Activated CD4-positive, alpha-beta memory T cell treated with anti-CD3 and anti-CD28 coated beads, Interleukin-2, amount 10 ng/mL, durations not matched to agents 7 days and 5 days (primary cell): ENCODE data around the gene MEX3D. TPM values are rescaled to one million over a fixed set of nuclear protein-coding genes. Genes with fewer than 3 reads are reported as not detected.
"Not testable (repeated sequence)": the region's sequence is repeated elsewhere in the genome, so short reads cannot be mapped to it uniquely, and the experiment has no call there.

Experiments used
- CTCF ChIA-PET: fragments of 350-600 bp; sonication (Branson Sonifier 250); formaldehyde crosslinking; loops from one replicate; lab custom pipeline; 2021; ENCODE audit warnings: antibody characterized with exemption, inconsistent platforms; lab: Charles Lee
- POLR2A ChIA-PET: fragments of 350-600 bp; sonication (Branson Sonifier 250); formaldehyde crosslinking; loops from one replicate; lab custom pipeline; 2021; ENCODE audit warnings: antibody characterized with exemption; lab: Charles Lee
- DNase-seq: peaks from one replicate; pipeline ENCODE4 v3.0.0-alpha.2; 2020
- H3K27ac Mint-ChIP-seq: one replicate; pipeline ENCODE4 v1.8.0; 2021; ENCODE audit warnings: mild to moderate bottlenecking, mixed read lengths
- H3K27me3 Mint-ChIP-seq: one replicate; pipeline ENCODE4 v1.8.0; 2021; ENCODE audit warnings: mixed read lengths
- H3K36me3 Mint-ChIP-seq: one replicate; pipeline ENCODE4 v1.8.0; 2021; ENCODE audit warnings: low read depth, mixed read lengths
- H3K4me1 Mint-ChIP-seq: one replicate; pipeline ENCODE4 v1.8.0; 2021; ENCODE audit warnings: mixed read lengths
- H3K4me3 Mint-ChIP-seq: one replicate; pipeline ENCODE4 v1.8.0; 2021; ENCODE audit warnings: mild to moderate bottlenecking, mixed read lengths
- H3K9me3 Mint-ChIP-seq: one replicate; pipeline ENCODE4 v1.8.0; 2021; ENCODE audit warnings: mixed read lengths
- total RNA-seq, 2 experiments: library from RNA; stranded (reverse); gene quantifications; one replicate each; pipeline ENCODE4 v1.2.3, GENCODE V29; 2021

MEX3D gene
- total RNA-seq, 2 experiments from 2014 or later = 7.6 to 8.4 TPM

- no peaks in the 10 kb centered on the region for H3K9me3 Mint-ChIP-seq
- H3K36me3 Mint-ChIP-seq = no peaks in the 10 kb centered on the region
- DNase-seq = no peak
- H3K27me3 Mint-ChIP-seq = no peaks in the 10 kb centered on the region
- H3K27ac Mint-ChIP-seq = no peak overlapping the region
- no peaks in the 10 kb centered on the region for H3K4me1 Mint-ChIP-seq
- ChIA-PET CTCF (no interaction called here), POLR2A (no interaction called here)
- no peak overlapping the region for H3K4me3 Mint-ChIP-seq
These were observed 6.8 kb downstream of the MEX3D start for GRCh38 chr19:1561236-1561842.

GRCh38 chr19:1560286-1560882 is 7.7 kb downstream of the MEX3D start:
- Mint-ChIP-seq H3K27ac (no peak overlapping the region), H3K27me3 (no peaks in the 10 kb centered on the region), H3K4me3 (no peak overlapping the region), H3K9me3 (no peaks in the 10 kb centered on the region), H3K36me3 (no peaks in the 10 kb centered on the region), H3K4me1 (no peaks in the 10 kb centered on the region)
- no peak for DNase-seq
- ChIA-PET CTCF (no interaction called here), POLR2A (no interaction called here)

- ChIA-PET CTCF (no interaction called here), POLR2A (no interaction called here)
- Mint-ChIP-seq H3K27ac (no peak overlapping the region), H3K36me3 (no peaks in the 10 kb centered on the region), H3K27me3 (no peaks in the 10 kb centered on the region), H3K4me3 (no peak overlapping the region), H3K4me1 (no peaks in the 10 kb centered on the region), H3K9me3 (no peaks in the 10 kb centered on the region)
- DNase-seq = no peak
These were observed 9.6 kb downstream of the MEX3D start for GRCh38 chr19:1558552-1558951.

GRCh38 chr19:1556390-1557070 is 11.6 kb downstream of the MEX3D start:
- H3K4me1 Mint-ChIP-seq = no peaks in the 10 kb centered on the region
- CTCF ChIA-PET = no interaction called here
- DNase-seq = no peak
- POLR2A ChIA-PET = no interaction called here
- no peaks in the 10 kb centered on the region for H3K9me3 Mint-ChIP-seq
- H3K27me3 Mint-ChIP-seq = peaks cover 3% of the 10 kb centered on the region
- no peaks in the 10 kb centered on the region for H3K36me3 Mint-ChIP-seq
- no peak overlapping the region for H3K4me3 Mint-ChIP-seq
- H3K27ac Mint-ChIP-seq = no peak overlapping the region

- H3K9me3 Mint-ChIP-seq = no peaks in the 10 kb centered on the region
- no peak overlapping the region for H3K27ac Mint-ChIP-seq
- no peaks in the 10 kb centered on the region for H3K36me3 Mint-ChIP-seq
- no peak for DNase-seq
- no peak overlapping the region for H3K4me3 Mint-ChIP-seq
- H3K4me1 Mint-ChIP-seq = no peaks in the 10 kb centered on the region
- ChIA-PET CTCF (no interaction called here), POLR2A (no interaction called here)
- peaks cover 3% of the 10 kb centered on the region for H3K27me3 Mint-ChIP-seq
These were observed 12.4 kb downstream of the MEX3D start for GRCh38 chr19:1555487-1556389.

GRCh38 chr19:1554968-1555367 is 13.2 kb downstream of the MEX3D start:
- H3K27ac Mint-ChIP-seq = no peak overlapping the region
- H3K4me1 Mint-ChIP-seq = no peaks in the 10 kb centered on the region
- no peaks in the 10 kb centered on the region for H3K9me3 Mint-ChIP-seq
- H3K4me3 Mint-ChIP-seq = no peak overlapping the region
- ChIA-PET CTCF (no interaction called here), POLR2A (no interaction called here)
- DNase-seq = no peak
- peaks cover 3% of the 10 kb centered on the region for H3K27me3 Mint-ChIP-seq
- no peaks in the 10 kb centered on the region for H3K36me3 Mint-ChIP-seq

- H3K9me3 Mint-ChIP-seq = no peaks in the 10 kb centered on the region
- ChIA-PET CTCF (no interaction called here), POLR2A (no interaction called here)
- H3K27me3 Mint-ChIP-seq = peaks cover 3% of the 10 kb centered on the region
- no peak overlapping the region for H3K27ac Mint-ChIP-seq
- H3K4me3 Mint-ChIP-seq = no peak overlapping the region
- H3K4me1 Mint-ChIP-seq = no peaks in the 10 kb centered on the region
- DNase-seq = no peak
- H3K36me3 Mint-ChIP-seq = no peaks in the 10 kb centered on the region
These were observed 14.7 kb downstream of the MEX3D start for GRCh38 chr19:1553415-1553814.

GRCh38 chr19:1551068-1552040 is 16.8 kb downstream of the MEX3D start:
- POLR2A ChIA-PET = no interaction called here

GRCh38 chr19:1549332-1549945 is 18.7 kb downstream of the MEX3D start:
- Mint-ChIP-seq H3K27me3 (peaks cover 14% of the 10 kb centered on the region), H3K4me3 (no peak overlapping the region), H3K27ac (no peak overlapping the region), H3K36me3 (no peaks in the 10 kb centered on the region), H3K9me3 (no peaks in the 10 kb centered on the region), H3K4me1 (peaks cover 4% of the 10 kb centered on the region)
- ChIA-PET CTCF (no interaction called here), POLR2A (no interaction called here)
- no peak for DNase-seq

More at GRCh38 chr19:1551068-1552040, 16.8 kb downstream of the MEX3D start:
- CTCF ChIA-PET = interaction anchor here (0.6 kb wide), 1 partner anchor 273 kb away, joined by 3 read pairs; no protein-coding TSS in a partner anchor
- Mint-ChIP-seq H3K36me3 (no peaks in the 10 kb centered on the region), H3K27me3 (peaks cover 7% of the 10 kb centered on the region), H3K9me3 (no peaks in the 10 kb centered on the region), H3K4me1 (peaks cover under 1% of the 10 kb centered on the region), H3K27ac (no peak overlapping the region), H3K4me3 (no peak overlapping the region)
- no peak for DNase-seq

- H3K27me3 Mint-ChIP-seq = peaks cover 13% of the 10 kb centered on the region
- no peak for DNase-seq
- no peak overlapping the region for H3K4me3 Mint-ChIP-seq
- ChIA-PET POLR2A (no interaction called here), CTCF (interaction anchor here (0.9 kb wide), 1 partner anchor 26 kb away, joined by 3 read pairs; no protein-coding TSS in a partner anchor)
- H3K4me1 Mint-ChIP-seq = no peaks in the 10 kb centered on the region
- H3K9me3 Mint-ChIP-seq = no peaks in the 10 kb centered on the region
- H3K36me3 Mint-ChIP-seq = no peaks in the 10 kb centered on the region
- H3K27ac Mint-ChIP-seq = no peak overlapping the region
These were observed 27.7 kb downstream of the MEX3D start for GRCh38 chr19:1540365-1540925.

GRCh38 chr19:1539749-1540148 is 28.4 kb downstream of the MEX3D start:
- POLR2A ChIA-PET, H3K4me1 Mint-ChIP-seq, H3K9me3 Mint-ChIP-seq, H3K36me3 Mint-ChIP-seq, DNase-seq, H3K27ac Mint-ChIP-seq, H3K4me3 Mint-ChIP-seq: not testable (repeated sequence)
- CTCF ChIA-PET = interaction anchor here (0.9 kb wide), 1 partner anchor 25 kb away, joined by 3 read pairs; no protein-coding TSS in a partner anchor
- H3K27me3 Mint-ChIP-seq = peaks cover 13% of the 10 kb centered on the region
